ENCODE results near the gene NEUROG3.
A peak's percentile ranks its signal among the peaks of the same experiment; 100 is the strongest.

NEUROG3 gene

GRCh38 chr10:69573056-69573806, at the start of gene NEUROG3:
Gene NEUROG3, minus strand, starts transcription at chr10:69573422. Its CDS starts 379 bp downstream, at chr10:69573043.
- DNase-seq = peak in 1 of 2 experiments; percentile 13

DNA sequence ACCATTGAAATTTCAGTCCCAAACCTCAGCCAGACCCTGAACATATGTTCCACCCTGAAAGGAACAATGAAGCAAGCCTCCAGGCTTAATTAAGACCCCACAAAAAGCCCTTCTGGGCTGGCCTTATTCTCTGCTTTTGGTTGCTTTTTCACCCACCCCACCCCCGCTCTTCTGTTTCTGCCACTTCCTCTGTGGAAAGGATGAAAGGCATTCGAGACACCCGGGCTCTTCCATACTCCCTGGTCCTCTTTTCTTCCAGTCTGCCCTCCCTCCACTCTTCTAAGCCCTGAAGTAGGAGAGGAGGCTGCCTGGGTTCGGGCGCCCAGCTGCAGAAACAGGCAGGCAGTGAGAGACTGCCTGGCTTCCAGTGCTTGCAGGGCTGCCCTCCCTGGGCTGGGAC, 47.4 kb upstream of the NEUROG3 start:
- no peak for DNase-seq

- no peak for DNase-seq
Observed at GRCh38 chr10:69619626-69620025, 46.4 kb upstream of the NEUROG3 start.

DNA sequence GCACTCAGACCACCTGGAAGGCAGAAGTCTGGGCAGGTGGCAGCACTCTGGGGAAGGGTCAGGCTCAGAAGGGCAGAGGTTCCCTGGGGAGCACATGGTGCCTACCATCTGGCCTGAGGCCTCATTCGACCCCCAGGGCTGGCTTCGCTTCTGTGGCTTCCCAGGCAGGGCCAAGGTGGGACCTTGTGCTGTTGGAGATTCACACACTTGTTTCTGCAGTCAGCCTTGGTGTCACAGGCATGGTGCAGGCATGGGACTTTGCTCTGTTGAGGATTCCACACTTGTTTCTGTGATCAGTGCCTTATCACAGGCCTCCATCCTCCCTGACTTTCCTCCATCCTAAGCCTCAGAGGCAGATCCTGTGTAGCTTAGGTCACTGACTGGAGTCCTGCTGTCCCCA, 45.5 kb upstream of the NEUROG3 start:
- DNase-seq = no peak

DNA sequence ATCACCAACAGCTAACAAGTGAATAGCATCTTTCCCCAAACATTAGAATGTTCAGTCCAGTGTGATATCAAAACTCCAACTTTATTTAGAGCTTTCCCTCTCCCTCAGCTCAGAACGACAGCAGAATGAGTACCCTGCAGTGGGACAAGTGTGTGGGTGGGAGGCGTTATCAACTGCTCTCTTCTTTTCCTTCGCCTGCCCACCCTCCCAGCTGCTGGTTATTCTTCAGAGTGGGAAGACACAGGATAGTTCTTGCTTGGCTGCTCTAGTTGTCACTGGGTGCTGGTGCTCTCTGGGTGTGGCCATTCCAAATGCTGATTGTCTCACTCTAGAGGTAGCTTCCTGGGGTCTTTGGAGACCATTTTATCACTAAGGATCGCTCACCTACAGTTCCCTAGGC, 43.1 kb upstream of the NEUROG3 start:
- no peak for DNase-seq

DNA sequence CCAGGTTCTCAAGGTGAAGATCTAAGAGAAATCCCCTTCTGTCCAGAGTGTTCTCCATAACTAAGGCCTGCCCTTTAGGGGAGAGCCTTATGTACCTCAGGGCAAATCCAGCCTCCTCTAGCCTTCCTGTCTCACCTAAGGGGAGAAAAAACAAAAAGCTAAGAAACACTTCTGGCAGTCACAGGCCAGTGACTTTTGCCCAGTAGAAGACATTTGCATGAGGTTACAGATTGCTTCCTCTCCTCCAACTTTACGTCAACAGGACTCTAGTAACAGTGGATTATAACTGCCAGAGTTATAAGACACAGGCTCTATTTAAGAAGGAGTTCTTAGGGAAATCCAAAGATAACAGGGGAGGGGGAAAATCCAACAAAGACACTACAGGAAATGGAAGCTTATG, 40.9 kb upstream of the NEUROG3 start:
- DNase-seq = no peak

- DNase-seq = no peak
Observed at GRCh38 chr10:69612760-69613159, 39.5 kb upstream of the NEUROG3 start.

DNA sequence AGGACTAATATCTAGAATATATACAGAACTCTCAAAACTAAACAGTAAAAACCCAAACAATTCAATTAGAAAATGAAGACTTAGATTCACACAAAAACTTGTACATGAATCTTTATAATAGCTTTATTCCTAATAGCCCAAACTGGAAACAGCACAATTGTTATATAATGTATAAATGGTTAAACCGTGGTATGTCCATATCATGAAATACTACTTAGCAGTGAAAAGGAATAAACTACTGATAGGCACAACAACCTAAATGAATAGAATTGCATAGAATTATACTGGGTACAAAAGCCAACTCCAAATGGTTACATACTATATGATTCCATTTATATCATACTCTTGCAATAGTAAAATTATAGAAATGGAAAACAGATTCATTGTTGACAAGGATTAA, 35.9 kb upstream of the NEUROG3 start:
- no peak for DNase-seq

- no peak for DNase-seq
Observed at GRCh38 chr10:69600761-69601330, 27.6 kb upstream of the NEUROG3 start.

GRCh38 chr10:69588358-69588757, 15.1 kb upstream of the NEUROG3 start:
- DNase-seq = no peak

DNA sequence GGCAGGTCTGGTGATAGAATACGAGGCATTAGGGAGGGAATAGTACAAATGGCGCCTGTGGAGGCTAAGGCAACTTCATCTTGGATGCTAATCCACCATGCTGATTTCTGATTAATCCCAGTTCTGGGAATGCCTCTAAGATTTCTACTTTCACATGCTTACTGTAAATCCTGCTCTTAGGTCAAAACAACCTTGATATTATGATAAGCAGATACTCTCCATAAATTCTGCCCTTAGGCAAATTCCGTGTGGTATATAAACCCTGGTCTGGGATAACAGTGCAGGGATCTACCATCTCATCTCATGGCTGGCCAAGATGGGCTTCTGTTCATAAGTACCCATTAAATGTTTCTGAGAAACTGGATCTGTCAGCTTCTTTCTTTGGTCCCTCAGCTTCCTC, 11.4 kb upstream of the NEUROG3 start:
- no peak for DNase-seq

GRCh38 chr10:69583106-69583505, 9.9 kb upstream of the NEUROG3 start:
- DNase-seq = no peak

DNA sequence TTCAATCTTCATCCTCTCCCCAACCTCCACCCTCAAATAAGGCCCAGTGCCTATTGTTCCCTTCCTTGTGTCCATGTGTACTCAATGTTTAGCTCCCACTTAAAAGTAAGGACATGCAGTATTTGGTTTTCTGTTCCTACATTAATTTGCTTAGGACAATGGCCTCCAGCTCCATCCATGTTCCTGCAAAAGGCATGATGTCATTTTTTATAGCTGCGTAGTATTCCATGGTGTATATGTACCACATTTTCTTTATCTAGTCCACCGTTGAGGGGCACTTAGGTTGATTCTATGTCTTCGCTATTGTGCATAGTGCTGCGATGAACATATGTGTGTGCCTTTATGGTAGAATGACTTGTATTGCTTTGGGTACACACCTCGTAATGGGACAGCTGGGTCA, 7.2 kb upstream of the NEUROG3 start:
- DNase-seq = no peak

- no peak for DNase-seq
Observed at GRCh38 chr10:69579464-69580060, 6.3 kb upstream of the NEUROG3 start.

GRCh38 chr10:69578508-69578991, 5.3 kb upstream of the NEUROG3 start:
- no peak for DNase-seq

DNA sequence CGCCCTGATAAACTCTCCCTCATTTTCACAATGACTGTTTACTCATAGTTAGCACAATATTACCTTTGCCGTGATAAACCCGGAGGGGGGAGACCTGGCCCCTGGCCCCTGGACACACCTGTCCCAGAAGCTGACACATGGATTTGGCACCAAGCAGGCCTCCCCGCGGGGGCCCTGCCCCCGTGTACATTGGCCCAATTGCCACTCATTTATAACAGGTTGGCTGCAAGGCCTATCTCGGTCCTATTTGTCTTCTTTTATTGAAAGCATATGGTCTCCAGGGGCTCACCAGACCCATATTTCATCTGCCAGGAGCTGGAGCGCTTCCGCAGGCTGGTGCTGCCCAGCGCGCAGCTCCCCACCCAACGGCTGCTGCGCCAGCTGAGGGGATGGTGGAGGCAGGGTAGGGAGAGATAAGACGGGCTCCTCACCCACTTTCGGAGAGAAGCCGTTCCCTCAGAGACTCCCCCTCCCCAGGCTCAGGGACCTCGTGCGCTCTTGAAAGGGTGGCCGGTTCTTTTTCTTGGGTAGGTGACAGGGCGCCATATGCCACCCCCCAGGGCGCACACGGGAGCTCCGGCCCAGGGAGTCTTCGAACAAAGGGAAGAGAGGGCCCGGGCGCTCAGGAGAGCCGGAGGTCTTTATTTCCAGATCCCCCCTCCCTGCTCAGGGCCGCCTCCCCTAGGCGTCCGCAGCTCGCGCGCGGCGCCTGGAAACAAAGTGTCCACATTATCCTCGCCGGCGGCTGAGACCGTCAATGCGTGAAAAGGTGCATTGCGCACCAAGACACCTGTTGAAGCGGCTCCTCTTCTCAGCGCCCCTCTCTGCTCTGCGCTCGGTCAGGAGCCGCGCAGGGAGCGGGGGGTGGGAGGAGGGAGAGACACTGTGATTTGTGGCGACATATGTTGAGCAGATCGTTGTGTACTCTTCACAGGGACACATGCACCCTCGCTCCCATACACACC, 4.3 kb upstream of the NEUROG3 start:
- DNase-seq = no peak

GRCh38 chr10:69576334-69577011, 3.3 kb upstream of the NEUROG3 start:
- no peak for DNase-seq

DNA sequence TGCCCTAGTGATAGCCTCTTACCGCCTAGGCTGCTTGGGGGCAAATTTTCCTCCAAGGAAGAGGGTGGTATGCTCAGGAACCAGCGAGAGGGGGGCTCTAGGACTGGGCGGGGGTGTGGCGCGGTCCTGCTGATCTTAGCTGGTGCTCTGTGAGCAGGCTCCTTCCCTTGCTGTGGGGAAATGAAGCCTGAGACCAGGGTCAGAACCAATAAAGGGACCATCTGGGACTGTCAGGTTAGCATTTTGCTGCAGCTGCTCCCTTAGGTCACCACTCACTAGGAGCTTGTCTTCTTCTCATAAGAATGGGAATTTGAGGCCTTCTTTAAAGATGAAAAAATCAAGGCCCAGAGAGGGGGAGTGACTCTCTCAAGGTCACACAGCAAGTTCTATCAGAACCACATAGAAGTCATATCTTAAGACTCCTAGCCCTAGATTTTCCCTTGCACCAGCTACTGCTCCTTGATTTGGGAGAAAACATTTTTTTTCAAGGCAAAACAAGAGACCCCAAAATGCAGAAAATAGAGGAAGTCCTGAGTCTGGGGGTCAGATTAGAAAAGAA, 2.0 kb upstream of the NEUROG3 start:
- no peak for DNase-seq

GRCh38 chr10:69574571-69574978, 1.4 kb upstream of the NEUROG3 start:
- no peak for DNase-seq

GRCh38 chr10:69572159-69573055, 815 bp downstream of the NEUROG3 start:
- peak in 1 of 2 experiments; percentile 7 for DNase-seq

DNA sequence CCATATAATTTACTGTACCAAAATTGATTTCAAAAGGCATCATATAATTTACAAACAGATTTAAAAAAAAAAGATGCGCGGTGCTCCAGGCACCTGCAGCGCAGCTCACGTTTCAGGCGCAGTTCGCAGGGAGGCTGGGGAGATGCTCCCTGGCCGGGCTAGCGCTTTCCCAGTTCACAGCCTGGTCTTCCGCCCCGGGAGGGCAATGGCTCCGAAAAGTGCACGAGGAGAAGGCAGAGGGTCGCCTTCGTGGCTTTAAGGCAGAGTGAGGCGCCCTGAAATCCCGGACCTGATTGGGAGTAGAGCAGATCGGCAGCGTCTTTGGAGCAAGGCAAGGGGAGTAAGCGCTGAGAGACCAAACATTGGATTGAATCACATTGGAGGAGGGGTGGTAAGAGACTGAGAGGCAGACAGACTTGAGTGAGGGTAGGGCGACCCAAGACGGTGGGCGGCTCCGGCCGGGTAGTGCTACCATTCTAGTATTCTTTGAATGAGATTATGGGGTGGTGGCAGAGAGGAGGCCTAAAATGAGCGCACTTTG, 1.5 kb downstream of the NEUROG3 start:
- no peak for DNase-seq
